SJSA1 (cell line): ENCODE measurements around the gene BMP2K. TPM values are rescaled to one million over a fixed set of nuclear protein-coding genes. Genes with fewer than 3 reads are reported as not detected.
"Not testable (repeated sequence)": the region's sequence is repeated elsewhere in the genome, so short reads cannot be mapped to it uniquely, and the experiment has no call there.

Experiments used
- DNase-seq, 2 experiments: peaks; one replicate each; pipeline ENCODE4 v3.0.0-alpha.2; 2015 to 2020; ENCODE audit warnings: low spot score in 2 of 2, low read depth in 1 of 2
- H3K27ac ChIP-seq: fragments of 250-450 bp; sonication (Bioruptor Pico); 2 replicates; pipeline ENCODE4 v1.5.1; 2020; ENCODE audit warnings: mild to moderate bottlenecking, moderate library complexity
- H3K27me3 ChIP-seq: fragments of 250-450 bp; sonication (Bioruptor Pico); replicated peaks from 2 replicates; pipeline ENCODE4 v1.5.1; 2020; ENCODE audit warnings: mild to moderate bottlenecking, moderate library complexity
- H3K36me3 ChIP-seq: fragments of 250-450 bp; sonication (Bioruptor Pico); 2 replicates; pipeline ENCODE4 v1.5.1; 2020; ENCODE audit warnings: mild to moderate bottlenecking
- H3K4me1 ChIP-seq: fragments of 250-450 bp; sonication (Bioruptor Pico); replicated peaks from 2 replicates; pipeline ENCODE4 v1.6.1; 2021; ENCODE audit warnings: mild to moderate bottlenecking
- H3K4me3 ChIP-seq: fragments of 250-450 bp; sonication (Bioruptor Pico); 2 replicates; pipeline ENCODE4 v1.5.1; 2020; ENCODE audit warnings: mild to moderate bottlenecking
- H3K9me3 ChIP-seq: fragments of 250-450 bp; sonication (Bioruptor Pico); replicated peaks from 2 replicates; pipeline ENCODE4 v1.5.1; 2020; ENCODE audit warnings: mild to moderate bottlenecking
- total RNA-seq: library from RNA; depleted of rRNA; stranded (reverse); fragments of >200 nt; shearing (Covaris generic); gene quantifications from 2 replicates; pipeline ENCODE4 v1.2.3, GENCODE V29; 2014

BMP2K gene
- total RNA-seq, 1 experiment from 2014 or later, result 40.6 TPM

- Histone ChIP-seq H3K9me3 (no peaks in the 10 kb centered on the region), H3K4me3 (no peak overlapping the region), H3K27ac (no peak overlapping the region), H3K27me3 (no peaks in the 10 kb centered on the region), H3K4me1 (peaks cover 8% of the 10 kb centered on the region; the same call in 1 of the 2 replicates), H3K36me3 (peaks cover 6% of the 10 kb centered on the region)
- no peak for DNase-seq
These were observed 12.1 kb downstream of the BMP2K start for GRCh38 chr4:78788007-78788889.

GRCh38 chr4:78795594-78796416, 19.7 kb downstream of the BMP2K start:
- H3K9me3 ChIP-seq, H3K4me1 ChIP-seq, H3K27me3 ChIP-seq, H3K4me3 ChIP-seq, DNase-seq, H3K27ac ChIP-seq, H3K36me3 ChIP-seq: not testable (repeated sequence)

- no peaks in the 10 kb centered on the region for H3K9me3 ChIP-seq
- no peak overlapping the region for H3K27ac ChIP-seq
- no peaks in the 10 kb centered on the region for H3K27me3 ChIP-seq
- H3K4me1 ChIP-seq, result no peaks in the 10 kb centered on the region
- DNase-seq, result no peak
- peaks cover 2% of the 10 kb centered on the region for H3K36me3 ChIP-seq
- no peak overlapping the region for H3K4me3 ChIP-seq
These were observed 20.4 kb downstream of the BMP2K start for GRCh38 chr4:78796526-78796925.

- H3K27me3 ChIP-seq, result no peaks in the 10 kb centered on the region
- no peaks in the 10 kb centered on the region for H3K4me1 ChIP-seq
- H3K4me3 ChIP-seq, result no peak overlapping the region
- no peak for DNase-seq
- H3K36me3 ChIP-seq, result peaks cover 2% of the 10 kb centered on the region; the same call in 1 of the 2 replicates
- H3K27ac ChIP-seq, result no peak overlapping the region
- H3K9me3 ChIP-seq, result no peaks in the 10 kb centered on the region
These were observed 21.7 kb downstream of the BMP2K start for GRCh38 chr4:78797777-78798284.

- no peak for DNase-seq
- H3K27me3 ChIP-seq, result no peaks in the 10 kb centered on the region
These were observed 23.7 kb downstream of the BMP2K start for GRCh38 chr4:78799551-78800495.

GRCh38 chr4:78800965-78801364, 24.8 kb downstream of the BMP2K start:
- no peaks in the 10 kb centered on the region for H3K27me3 ChIP-seq
- no peak for DNase-seq
- H3K36me3 ChIP-seq, result no peaks in the 10 kb centered on the region; the same call in 1 of the 2 replicates
- no peaks in the 10 kb centered on the region for H3K4me1 ChIP-seq
- H3K4me3 ChIP-seq, result no peak overlapping the region
- no peaks in the 10 kb centered on the region for H3K9me3 ChIP-seq
- no peak overlapping the region for H3K27ac ChIP-seq

More at GRCh38 chr4:78799551-78800495, 23.7 kb downstream of the BMP2K start:
- H3K4me1 ChIP-seq, result no peaks in the 10 kb centered on the region
- no peak overlapping the region for H3K4me3 ChIP-seq
- H3K36me3 ChIP-seq, result peaks cover 1% of the 10 kb centered on the region; the same call in 1 of the 2 replicates
- no peak overlapping the region for H3K27ac ChIP-seq
- no peaks in the 10 kb centered on the region for H3K9me3 ChIP-seq

GRCh38 chr4:78803983-78804382, 27.8 kb downstream of the BMP2K start:
- no peaks in the 10 kb centered on the region; the same call in 1 of the 2 replicates for H3K36me3 ChIP-seq
- H3K27ac ChIP-seq, result no peak overlapping the region
- no peaks in the 10 kb centered on the region for H3K9me3 ChIP-seq
- H3K27me3 ChIP-seq, result no peaks in the 10 kb centered on the region
- no peaks in the 10 kb centered on the region for H3K4me1 ChIP-seq
- H3K4me3 ChIP-seq, result no peak overlapping the region
- no peak for DNase-seq

- Histone ChIP-seq H3K9me3 (no peaks in the 10 kb centered on the region), H3K27me3 (no peaks in the 10 kb centered on the region), H3K4me1 (peaks cover 6% of the 10 kb centered on the region; the same call in 1 of the 2 replicates), H3K27ac (no peak overlapping the region), H3K4me3 (no peak overlapping the region), H3K36me3 (no peaks in the 10 kb centered on the region)
- DNase-seq, result no peak
These were observed 30.9 kb downstream of the BMP2K start for GRCh38 chr4:78806943-78807460.

GRCh38 chr4:78809295-78809694, 33.1 kb downstream of the BMP2K start:
- no peak for DNase-seq
- H3K9me3 ChIP-seq, result no peaks in the 10 kb centered on the region
- peaks cover 6% of the 10 kb centered on the region; the same call in 1 of the 2 replicates for H3K4me1 ChIP-seq
- H3K4me3 ChIP-seq, result no peak overlapping the region
- no peaks in the 10 kb centered on the region for H3K27me3 ChIP-seq
- no peaks in the 10 kb centered on the region for H3K36me3 ChIP-seq
- H3K27ac ChIP-seq, result no peak overlapping the region

- H3K36me3 ChIP-seq, result no peaks in the 10 kb centered on the region
- no peaks in the 10 kb centered on the region for H3K9me3 ChIP-seq
- no peak overlapping the region for H3K4me3 ChIP-seq
- no peaks in the 10 kb centered on the region for H3K27me3 ChIP-seq
- H3K27ac ChIP-seq, result no peak overlapping the region
- H3K4me1 ChIP-seq, result peaks cover 6% of the 10 kb centered on the region; the same call in 1 of the 2 replicates
- DNase-seq, result no peak
These were observed 34.0 kb downstream of the BMP2K start for GRCh38 chr4:78809928-78810835.

- H3K4me1 ChIP-seq, result peaks cover 6% of the 10 kb centered on the region; the same call in 1 of the 2 replicates
- H3K36me3 ChIP-seq, result no peaks in the 10 kb centered on the region
- no peaks in the 10 kb centered on the region for H3K27me3 ChIP-seq
- H3K4me3 ChIP-seq, result no peak overlapping the region
- peak in 1 of 2 experiments; percentile 6 for DNase-seq
- H3K9me3 ChIP-seq, result no peaks in the 10 kb centered on the region
- H3K27ac ChIP-seq, result no peak overlapping the region
These were observed 34.9 kb downstream of the BMP2K start for GRCh38 chr4:78811034-78811433.

GRCh38 chr4:78818530-78819079, 42.5 kb downstream of the BMP2K start:
- Histone ChIP-seq H3K4me1 (peaks cover 5% of the 10 kb centered on the region; the same call in 1 of the 2 replicates), H3K27me3 (no peaks in the 10 kb centered on the region), H3K36me3 (no peaks in the 10 kb centered on the region), H3K9me3 (no peaks in the 10 kb centered on the region), H3K27ac (no peak overlapping the region), H3K4me3 (no peak overlapping the region)
- peak in 1 of 2 experiments; percentile 4 for DNase-seq
